Measurements from ENCODE around the gene OPHN1.

The OPHN1 gene

GRCh38 chrX:68433155-68433980 is at the start of gene OPHN1:
Gene OPHN1 (minus strand): TSS chrX:68433495. CDS start chrX:68433020, 475 bp downstream.
- DNase-seq (ENCODE audit: low spot score) = no peak

GRCh38 chrX:68480969-68481368 is 47.7 kb upstream of the OPHN1 start:
- no peak for DNase-seq (ENCODE audit: low spot score)

GRCh38 chrX:68464796-68465195 is 31.5 kb upstream of the OPHN1 start:
- DNase-seq (ENCODE audit: low spot score) = no peak

- DNase-seq (ENCODE audit: low spot score) = no peak
These were observed 30.6 kb upstream of the OPHN1 start for GRCh38 chrX:68463880-68464279.

- DNase-seq (ENCODE audit: low spot score) = no peak
These were observed 29.4 kb upstream of the OPHN1 start for GRCh38 chrX:68462653-68463052.

- DNase-seq (ENCODE audit: low spot score) = no peak
These were observed 28.9 kb upstream of the OPHN1 start for GRCh38 chrX:68462197-68462596.

GRCh38 chrX:68461576-68461975 is 28.3 kb upstream of the OPHN1 start:
- DNase-seq (ENCODE audit: low spot score) = no peak

GRCh38 chrX:68461093-68461492 is 27.8 kb upstream of the OPHN1 start:
- DNase-seq (ENCODE audit: low spot score) = no peak

GRCh38 chrX:68455151-68455510 is 21.8 kb upstream of the OPHN1 start:
- DNase-seq (ENCODE audit: low spot score) = no peak

- no peak for DNase-seq (ENCODE audit: low spot score)
These were observed 21.3 kb upstream of the OPHN1 start for GRCh38 chrX:68454476-68455150.

- no peak for DNase-seq (ENCODE audit: low spot score)
These were observed 18.4 kb upstream of the OPHN1 start for GRCh38 chrX:68451720-68452119.

GRCh38 chrX:68443155-68443868 is 10.0 kb upstream of the OPHN1 start:
- no peak for DNase-seq (ENCODE audit: low spot score)

GRCh38 chrX:68440940-68441339 is 7.6 kb upstream of the OPHN1 start:
- no peak for DNase-seq (ENCODE audit: low spot score)

- no peak for DNase-seq (ENCODE audit: low spot score)
These were observed 7.1 kb upstream of the OPHN1 start for GRCh38 chrX:68440442-68440841.

GRCh38 chrX:68439341-68439740 is 6.0 kb upstream of the OPHN1 start:
- DNase-seq (ENCODE audit: low spot score) = no peak

GRCh38 chrX:68438575-68438974 is 5.3 kb upstream of the OPHN1 start:
- no peak for DNase-seq (ENCODE audit: low spot score)

GRCh38 chrX:68433981-68434299 is 645 bp upstream of the OPHN1 start:
- no peak for DNase-seq (ENCODE audit: low spot score)

- DNase-seq (ENCODE audit: low spot score) = no peak
These were observed 647 bp downstream of the OPHN1 start for GRCh38 chrX:68432648-68433047.

- DNase-seq (ENCODE audit: low spot score) = no peak
These were observed 1.5 kb downstream of the OPHN1 start for GRCh38 chrX:68431836-68432235.

- DNase-seq (ENCODE audit: low spot score) = no peak
These were observed 4.1 kb downstream of the OPHN1 start for GRCh38 chrX:68429216-68429615.

GRCh38 chrX:68428431-68428830 is 4.9 kb downstream of the OPHN1 start:
- no peak for DNase-seq (ENCODE audit: low spot score)

- no peak for DNase-seq (ENCODE audit: low spot score)
These were observed 8.6 kb downstream of the OPHN1 start for GRCh38 chrX:68424719-68425118.

GRCh38 chrX:68422478-68422877 is 10.8 kb downstream of the OPHN1 start:
- no peak for DNase-seq (ENCODE audit: low spot score)

All from HuH-7 (cell line).